Skeletal muscle tissue (tissue), 4 donors: Measurements from ENCODE around the gene TNFRSF12A. TPM values are rescaled to one million over a fixed set of nuclear protein-coding genes. Genes with fewer than 3 reads are reported as not detected.
A peak's percentile ranks its signal among the peaks of the same experiment; 100 is the strongest.

Experiments used
- H3K27ac ChIP-seq: one replicate; pipeline ENCODE4 v1.7.0; 2013; ENCODE audit warnings: mild to moderate bottlenecking, low read depth, low read length, inconsistent platforms
- H3K27me3 ChIP-seq, 3 donors: one replicate each; pipeline ENCODE4 v1.7.0; 2013; ENCODE audit warnings: low read length in 3 of 3; ENCODE audit not compliant: control insufficient read depth in 3 of 3, insufficient read depth in 3 of 3
- H3K36me3 ChIP-seq, 3 donors: one replicate each; pipeline ENCODE4 v1.7.0; 2013; ENCODE audit warnings: low read length in 3 of 3; ENCODE audit not compliant: control insufficient read depth in 3 of 3, insufficient read depth in 3 of 3
- H3K4me1 ChIP-seq, 3 donors: one replicate each; pipeline ENCODE4 v1.7.0; 2013; ENCODE audit warnings: low read length in 3 of 3, mild to moderate bottlenecking in 3 of 3; ENCODE audit not compliant: control insufficient read depth in 3 of 3, insufficient read depth in 3 of 3
- H3K4me3 ChIP-seq, 3 donors: one replicate each; pipeline ENCODE4 v1.7.0; 2013; ENCODE audit warnings: low read length in 3 of 3
- H3K9ac ChIP-seq, 3 donors: one replicate each; pipeline ENCODE4 v1.7.0; 2013; ENCODE audit warnings: low read length in 3 of 3, mild to moderate bottlenecking in 3 of 3, moderate library complexity in 2 of 3, low read depth in 1 of 3
- H3K9me3 ChIP-seq, 3 donors: one replicate each; pipeline ENCODE4 v1.7.0; 2013; ENCODE audit warnings: low read length in 3 of 3; ENCODE audit not compliant: control insufficient read depth in 3 of 3
- total RNA-seq: library from RNA; depleted of rRNA; stranded (reverse); fragments of >200 nt; gene quantifications from one replicate; pipeline ENCODE4 v1.2.3, GENCODE V29; 2014
- donor health status: Osteomylitis.

Gene TNFRSF12A
- total RNA-seq, 1 donor from 2014 or later = 28.7 TPM

GRCh38 chr16:3023669-3024478, 3.7 kb downstream of the TNFRSF12A start, which contains the start of the genes HCFC1R1 and THOC6:
Gene HCFC1R1, minus strand, starts transcription at chr16:3023942. Its CDS starts 1 bp downstream, at chr16:3023941.
Gene THOC6, plus strand, starts transcription at chr16:3024035. Its CDS starts 292 bp downstream, at chr16:3024327.
- peaks cover 36 to 48% (median 38%) of the 10 kb centered on the region in 3 donors for H3K4me1 ChIP-seq
- no peaks in the 10 kb centered on the region for H3K9me3 ChIP-seq
- H3K27ac ChIP-seq = peak within 1 kb of the TSS; percentile 97
- H3K27me3 ChIP-seq = peaks cover 3 to 4% (median 4%) of the 10 kb centered on the region in 3 donors
- H3K4me3 ChIP-seq = peak within 1 kb of the TSS; percentile 85 to 96 (median 92)
- H3K36me3 ChIP-seq = peaks cover 14 to 23% (median 19%) of the 10 kb centered on the region in 3 donors
- peak within 1 kb of the TSS; percentile 85 to 95 (median 89) for H3K9ac ChIP-seq

- Histone ChIP-seq H3K4me1 (peaks cover 34 to 50% (median 40%) of the 10 kb centered on the region in 3 donors), H3K4me3 (no peak overlapping the region), H3K9me3 (no peaks in the 10 kb centered on the region)
Measured at GRCh38 chr16:3025032-3026002, 5.1 kb downstream of the TNFRSF12A start.

GRCh38 chr16:3026003-3026378, 5.8 kb downstream of the TNFRSF12A start:
- no peak overlapping the region for H3K27ac ChIP-seq
- H3K27me3 ChIP-seq = peaks cover 23 to 25% (median 25%) of the 10 kb centered on the region in 3 donors
- H3K4me1 ChIP-seq = peaks cover 30 to 46% (median 38%) of the 10 kb centered on the region in 3 donors
- no peaks in the 10 kb centered on the region for H3K9me3 ChIP-seq
- H3K36me3 ChIP-seq = peaks cover 14 to 23% (median 19%) of the 10 kb centered on the region in 3 donors
- H3K4me3 ChIP-seq = no peak overlapping the region
- no peak overlapping the region for H3K9ac ChIP-seq

More at GRCh38 chr16:3025032-3026002, 5.1 kb downstream of the TNFRSF12A start:
- Histone ChIP-seq H3K27me3 (peaks cover 18 to 19% (median 19%) of the 10 kb centered on the region in 3 donors), H3K27ac (no peak overlapping the region), H3K9ac (no peak overlapping the region), H3K36me3 (peaks cover 14 to 23% (median 19%) of the 10 kb centered on the region in 3 donors)

GRCh38 chr16:3026609-3027488, 6.7 kb downstream of the TNFRSF12A start:
- Histone ChIP-seq H3K27ac (no peak overlapping the region), H3K4me3 (no peak overlapping the region), H3K4me1 (peaks cover 22 to 38% (median 33%) of the 10 kb centered on the region in 3 donors)

GRCh38 chr16:3027489-3027795, 7.3 kb downstream of the TNFRSF12A start:
- no peak overlapping the region for H3K27ac ChIP-seq
- peaks cover 14 to 19% (median 19%) of the 10 kb centered on the region in 3 donors for H3K36me3 ChIP-seq
- no peak overlapping the region for H3K4me3 ChIP-seq
- no peaks in the 10 kb centered on the region for H3K9me3 ChIP-seq
- H3K4me1 ChIP-seq = peaks cover 16 to 33% (median 27%) of the 10 kb centered on the region in 3 donors
- H3K9ac ChIP-seq = peak overlapping the region in 1 of 3 donors; percentile 40
- peaks cover 29 to 36% (median 29%) of the 10 kb centered on the region in 3 donors for H3K27me3 ChIP-seq

More at GRCh38 chr16:3026609-3027488, 6.7 kb downstream of the TNFRSF12A start:
- H3K36me3 ChIP-seq = peaks cover 14 to 20% (median 19%) of the 10 kb centered on the region in 3 donors
- peaks cover 26 to 31% (median 27%) of the 10 kb centered on the region in 3 donors for H3K27me3 ChIP-seq
- H3K9me3 ChIP-seq = no peaks in the 10 kb centered on the region
- peak overlapping the region in 1 of 3 donors; percentile 40 for H3K9ac ChIP-seq

GRCh38 chr16:3027983-3028715, 8.0 kb downstream of the TNFRSF12A start:
- Histone ChIP-seq H3K36me3 (peaks cover 14 to 19% (median 19%) of the 10 kb centered on the region in 3 donors), H3K27me3 (peaks cover 30 to 41% (median 32%) of the 10 kb centered on the region in 3 donors), H3K27ac (no peak overlapping the region), H3K4me3 (no peak overlapping the region), H3K4me1 (peaks cover 9 to 26% (median 20%) of the 10 kb centered on the region in 3 donors), H3K9me3 (no peaks in the 10 kb centered on the region), H3K9ac (no peak overlapping the region)

GRCh38 chr16:3028716-3029319, 8.7 kb downstream of the TNFRSF12A start:
- H3K27me3 ChIP-seq = peaks cover 36 to 48% (median 39%) of the 10 kb centered on the region in 3 donors
- no peak overlapping the region for H3K4me3 ChIP-seq
- peaks cover 14 to 19% (median 19%) of the 10 kb centered on the region in 3 donors for H3K36me3 ChIP-seq
- no peaks in the 10 kb centered on the region for H3K9me3 ChIP-seq
- no peak overlapping the region for H3K9ac ChIP-seq
- no peak overlapping the region for H3K27ac ChIP-seq
- H3K4me1 ChIP-seq = peaks cover 4 to 20% (median 16%) of the 10 kb centered on the region in 3 donors

GRCh38 chr16:3029491-3030221, 9.5 kb downstream of the TNFRSF12A start:
- Histone ChIP-seq H3K9me3 (no peaks in the 10 kb centered on the region), H3K4me3 (no peak overlapping the region), H3K36me3 (peaks cover 14 to 19% (median 19%) of the 10 kb centered on the region in 3 donors), H3K4me1 (peaks cover 0 to 20% (median 14%) of the 10 kb centered on the region in 3 donors), H3K27ac (no peak overlapping the region), H3K9ac (no peak overlapping the region), H3K27me3 (peaks cover 40 to 51% (median 43%) of the 10 kb centered on the region in 3 donors)
